WTC11 (cell line): ENCODE results near the gene ZFYVE28.

ENCODE experiments used
- CREB1 ChIP-seq: sonication (generic); formaldehyde crosslinking; IDR thresholded peaks from 2 replicates; pipeline ENCODE4 v1.8.0; 2023; ENCODE audit warnings: mild to moderate bottlenecking, missing genetic modification reagents
- FOXP4 ChIP-seq: sonication (generic); formaldehyde crosslinking; IDR thresholded peaks from 2 replicates; pipeline ENCODE4 v1.8.0; 2022; ENCODE audit warnings: mild to moderate bottlenecking, missing genetic modification reagents
- NFYB ChIP-seq: sonication (generic); formaldehyde crosslinking; conservative IDR thresholded peaks from 2 replicates; pipeline ENCODE4 v1.8.0; 2022; ENCODE audit warnings: low read depth, missing genetic modification reagents
- NR2C2 ChIP-seq: sonication (generic); formaldehyde crosslinking; IDR thresholded peaks from 2 replicates; pipeline ENCODE4 v1.8.0; 2022; ENCODE audit warnings: mild to moderate bottlenecking, missing genetic modification reagents
- PRDM15 ChIP-seq: sonication (generic); formaldehyde crosslinking; IDR thresholded peaks from 2 replicates; pipeline ENCODE4 v1.8.0; 2022; ENCODE audit warnings: missing genetic modification reagents
- TF ChIP-seq, protein P1 (sequence below): fragments of 200-600 bp; IDR thresholded peaks from 2 replicates; pipeline ENCODE4 v1.8.0; 2022; ENCODE audit warnings: antibody characterized with exemption

DNA sequence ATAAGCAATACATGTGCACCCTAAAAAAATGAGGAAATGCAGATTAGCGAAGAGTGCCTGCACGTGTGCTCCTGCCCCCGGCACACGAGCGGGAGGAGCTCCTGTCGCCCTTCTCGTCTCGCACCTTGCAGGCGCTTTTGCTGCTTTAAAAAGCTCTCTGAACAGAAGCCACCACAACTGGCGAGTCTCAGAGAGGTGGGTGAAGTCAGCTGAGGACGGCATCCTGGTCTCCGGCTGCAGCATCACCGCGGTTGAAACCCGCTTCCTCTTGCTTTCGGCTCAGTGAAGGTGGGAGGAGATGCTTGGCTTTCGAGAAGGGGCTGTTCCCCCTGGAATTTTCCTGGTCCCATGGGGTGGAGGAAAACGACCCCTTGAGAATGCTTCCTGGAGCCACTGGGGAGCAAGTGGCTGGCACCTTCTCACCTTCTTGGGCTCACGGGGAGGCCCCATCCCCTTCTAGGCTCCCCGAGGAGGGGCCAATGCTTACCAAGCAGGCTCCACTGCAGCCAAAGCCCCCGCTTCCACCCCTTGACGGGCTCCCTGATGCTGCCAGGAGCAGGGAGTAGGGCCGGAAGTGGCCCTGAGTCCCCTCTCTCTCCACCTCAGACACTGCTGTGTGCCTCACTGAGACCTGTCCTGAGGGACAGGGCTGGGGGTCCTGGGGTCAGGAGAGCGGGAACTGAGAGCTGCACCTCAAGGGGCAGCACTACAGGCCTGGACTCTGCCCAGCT is 127.3 kb downstream of the ZFYVE28 start:
- TF ChIP-seq, protein P1, sequence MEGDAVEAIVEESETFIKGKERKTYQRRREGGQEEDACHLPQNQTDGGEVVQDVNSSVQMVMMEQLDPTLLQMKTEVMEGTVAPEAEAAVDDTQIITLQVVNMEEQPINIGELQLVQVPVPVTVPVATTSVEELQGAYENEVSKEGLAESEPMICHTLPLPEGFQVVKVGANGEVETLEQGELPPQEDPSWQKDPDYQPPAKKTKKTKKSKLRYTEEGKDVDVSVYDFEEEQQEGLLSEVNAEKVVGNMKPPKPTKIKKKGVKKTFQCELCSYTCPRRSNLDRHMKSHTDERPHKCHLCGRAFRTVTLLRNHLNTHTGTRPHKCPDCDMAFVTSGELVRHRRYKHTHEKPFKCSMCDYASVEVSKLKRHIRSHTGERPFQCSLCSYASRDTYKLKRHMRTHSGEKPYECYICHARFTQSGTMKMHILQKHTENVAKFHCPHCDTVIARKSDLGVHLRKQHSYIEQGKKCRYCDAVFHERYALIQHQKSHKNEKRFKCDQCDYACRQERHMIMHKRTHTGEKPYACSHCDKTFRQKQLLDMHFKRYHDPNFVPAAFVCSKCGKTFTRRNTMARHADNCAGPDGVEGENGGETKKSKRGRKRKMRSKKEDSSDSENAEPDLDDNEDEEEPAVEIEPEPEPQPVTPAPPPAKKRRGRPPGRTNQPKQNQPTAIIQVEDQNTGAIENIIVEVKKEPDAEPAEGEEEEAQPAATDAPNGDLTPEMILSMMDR, result no peak
- TF ChIP-seq CREB1 (CRISPR knock-in tag) (no peak), NFYB (CRISPR knock-in tag) (no peak), PRDM15 (no peak), FOXP4 (CRISPR knock-in tag) (no peak), NR2C2 (CRISPR knock-in tag) (no peak)
